ENCODE data around the gene MMS19. TPM values are rescaled to one million over a fixed set of nuclear protein-coding genes. Genes with fewer than 3 reads are reported as not detected.

MMS19 gene
- total RNA-seq, 1 donor from 2014 or later, result 70.7 TPM

DNA sequence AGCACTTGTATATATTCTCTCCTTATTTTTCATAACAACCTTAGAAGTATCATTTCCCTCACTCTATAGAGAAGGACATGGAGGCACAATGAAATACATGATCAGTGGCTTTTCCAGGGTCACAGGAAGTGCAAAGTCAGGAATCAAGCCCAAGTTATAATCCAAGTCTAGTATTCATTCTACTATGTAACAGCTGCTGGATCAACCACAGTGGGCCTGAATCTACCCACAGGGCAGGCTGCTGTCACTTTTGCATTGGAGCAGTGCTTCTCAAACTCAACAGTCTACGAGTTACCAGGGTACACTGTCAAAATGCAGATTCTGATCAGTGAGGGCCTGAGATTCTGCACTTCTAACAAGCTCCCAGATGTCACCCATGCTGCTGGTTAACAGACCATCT is 34.0 kb downstream of the MMS19 start:
- Histone ChIP-seq H3K4me3 (no peak overlapping the region), H3K27me3 (no peaks in the 10 kb centered on the region), H3K36me3 (peaks cover 99% of the 10 kb centered on the region), H3K9me3 (no peaks in the 10 kb centered on the region), H3K27ac (peak overlapping the region; percentile 38), H3K4me1 (peaks cover 6% of the 10 kb centered on the region)
- TF ChIP-seq, protein P1, sequence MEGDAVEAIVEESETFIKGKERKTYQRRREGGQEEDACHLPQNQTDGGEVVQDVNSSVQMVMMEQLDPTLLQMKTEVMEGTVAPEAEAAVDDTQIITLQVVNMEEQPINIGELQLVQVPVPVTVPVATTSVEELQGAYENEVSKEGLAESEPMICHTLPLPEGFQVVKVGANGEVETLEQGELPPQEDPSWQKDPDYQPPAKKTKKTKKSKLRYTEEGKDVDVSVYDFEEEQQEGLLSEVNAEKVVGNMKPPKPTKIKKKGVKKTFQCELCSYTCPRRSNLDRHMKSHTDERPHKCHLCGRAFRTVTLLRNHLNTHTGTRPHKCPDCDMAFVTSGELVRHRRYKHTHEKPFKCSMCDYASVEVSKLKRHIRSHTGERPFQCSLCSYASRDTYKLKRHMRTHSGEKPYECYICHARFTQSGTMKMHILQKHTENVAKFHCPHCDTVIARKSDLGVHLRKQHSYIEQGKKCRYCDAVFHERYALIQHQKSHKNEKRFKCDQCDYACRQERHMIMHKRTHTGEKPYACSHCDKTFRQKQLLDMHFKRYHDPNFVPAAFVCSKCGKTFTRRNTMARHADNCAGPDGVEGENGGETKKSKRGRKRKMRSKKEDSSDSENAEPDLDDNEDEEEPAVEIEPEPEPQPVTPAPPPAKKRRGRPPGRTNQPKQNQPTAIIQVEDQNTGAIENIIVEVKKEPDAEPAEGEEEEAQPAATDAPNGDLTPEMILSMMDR (IDR thresholded peaks at IDR 0.05), result no peak
- intact Hi-C loops (cut with DNase I), result loop anchor here (5.0 kb wide), 1 partner anchor 88 kb away; no protein-coding TSS in a partner anchor
- DNase-seq, result no peak
- ATAC-seq, result no peak

DNA sequence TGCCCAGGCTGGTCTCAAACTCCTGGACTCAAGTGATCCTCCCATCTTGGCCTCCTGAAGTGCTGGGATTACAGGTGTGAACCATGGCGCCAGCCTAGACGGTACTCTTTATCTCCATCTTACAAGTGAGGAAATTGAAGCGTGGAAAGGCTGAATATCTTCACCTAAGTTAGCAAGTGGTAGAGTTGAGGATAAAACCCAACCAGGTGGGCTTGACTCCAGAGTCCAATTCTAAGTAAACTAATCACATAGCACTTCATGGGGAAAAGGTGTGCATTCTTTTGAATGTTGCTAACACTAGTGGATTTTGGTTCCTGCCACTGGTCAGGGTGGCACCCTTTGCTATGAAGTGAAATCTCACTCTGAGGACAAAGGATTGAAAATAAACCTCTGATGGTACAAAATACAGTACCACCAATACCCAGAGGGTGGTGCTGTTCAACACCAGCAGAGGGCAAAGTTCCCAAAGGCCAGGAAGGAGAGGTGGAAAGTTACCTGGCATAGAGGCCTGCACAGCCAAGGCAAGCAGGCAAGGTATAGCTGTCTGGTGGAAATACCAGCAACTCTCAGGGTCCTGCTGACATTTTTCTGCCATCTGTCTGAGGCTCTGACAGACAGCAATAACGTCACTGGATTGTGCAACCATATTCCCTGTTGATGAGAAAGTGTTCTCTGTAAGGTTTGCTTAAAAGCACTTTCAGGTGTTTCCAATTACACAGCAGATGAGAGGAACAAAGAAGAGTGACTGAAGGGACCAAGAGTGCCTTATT is 34.7 kb downstream of the MMS19 start:
- Histone ChIP-seq H3K36me3 (peaks cover 99% of the 10 kb centered on the region), H3K27ac (peak overlapping the region; percentile 38), H3K27me3 (no peaks in the 10 kb centered on the region), H3K4me1 (peaks cover 6% of the 10 kb centered on the region), H3K4me3 (no peak overlapping the region), H3K9me3 (no peaks in the 10 kb centered on the region)
- peak; percentile 90 for ATAC-seq
- intact Hi-C loops (cut with DNase I), result loop anchor here (5.0 kb wide), 1 partner anchor 89 kb away; no protein-coding TSS in a partner anchor
- TF ChIP-seq, protein P1 (IDR thresholded peaks at IDR 0.05), result peak; percentile 80
- DNase-seq, result no peak

DNA sequence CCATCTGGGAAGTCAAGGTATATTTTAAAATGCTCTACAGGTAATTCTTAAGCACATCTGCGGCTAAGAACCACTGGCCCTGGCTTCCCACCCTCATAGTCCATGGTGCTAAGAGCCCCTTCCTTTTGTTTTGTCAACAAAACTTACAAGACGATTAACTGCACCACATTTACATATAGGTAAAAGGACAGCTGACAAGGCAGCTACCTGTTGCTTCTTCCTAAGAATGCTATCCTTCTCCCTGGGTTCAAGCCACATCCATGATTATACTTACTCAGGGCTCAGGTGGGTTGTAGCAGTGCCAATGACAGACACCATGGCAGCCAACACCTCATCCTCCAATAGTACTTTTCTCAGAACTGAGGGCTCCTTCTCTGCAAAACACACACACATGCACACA is 35.9 kb downstream of the MMS19 start:
- H3K27me3 ChIP-seq, result no peaks in the 10 kb centered on the region
- ATAC-seq (no peak), DNase-seq (no peak)
- intact Hi-C loops (cut with DNase I), result loop anchor here (5.0 kb wide), 1 partner anchor 90 kb away; no protein-coding TSS in a partner anchor
- TF ChIP-seq, protein P1 (IDR thresholded peaks at IDR 0.05), result no peak
- H3K27ac ChIP-seq, result no peak overlapping the region
- H3K36me3 ChIP-seq, result peaks cover 99% of the 10 kb centered on the region
- H3K9me3 ChIP-seq, result no peaks in the 10 kb centered on the region
- H3K4me1 ChIP-seq, result peaks cover 6% of the 10 kb centered on the region
- H3K4me3 ChIP-seq, result no peak overlapping the region

DNA sequence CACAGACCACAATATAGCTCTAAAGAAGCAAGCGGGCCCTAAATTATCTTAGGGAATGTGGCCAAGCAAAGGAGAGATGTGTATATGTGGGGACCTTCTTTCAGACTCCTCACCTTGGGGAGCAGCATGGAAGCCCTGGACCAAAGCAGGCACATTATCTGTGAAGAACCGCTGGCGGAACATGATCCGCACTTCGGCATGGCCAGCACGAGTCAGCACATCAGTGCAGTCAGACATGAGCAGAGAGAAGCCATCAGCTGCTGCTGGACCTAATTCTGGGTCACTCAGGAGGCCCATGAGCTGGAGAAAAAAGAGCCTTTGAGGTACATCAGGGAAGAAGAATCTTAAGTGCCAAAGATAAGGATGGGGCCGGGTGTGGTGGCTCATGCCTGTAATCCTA is 38.3 kb downstream of the MMS19 start:
- H3K27me3 ChIP-seq, result no peaks in the 10 kb centered on the region
- H3K27ac ChIP-seq, result no peak overlapping the region
- H3K4me3 ChIP-seq, result no peak overlapping the region
- H3K36me3 ChIP-seq, result peaks cover 98% of the 10 kb centered on the region
- ATAC-seq (no peak), DNase-seq (no peak)
- H3K9me3 ChIP-seq, result no peaks in the 10 kb centered on the region
- TF ChIP-seq, protein P1 (IDR thresholded peaks at IDR 0.05), result no peak
- intact Hi-C loops (cut with DNase I), result loop anchor here (5.0 kb wide), 1 partner anchor 92 kb away; no protein-coding TSS in a partner anchor
- H3K4me1 ChIP-seq, result peaks cover 11% of the 10 kb centered on the region

DNA sequence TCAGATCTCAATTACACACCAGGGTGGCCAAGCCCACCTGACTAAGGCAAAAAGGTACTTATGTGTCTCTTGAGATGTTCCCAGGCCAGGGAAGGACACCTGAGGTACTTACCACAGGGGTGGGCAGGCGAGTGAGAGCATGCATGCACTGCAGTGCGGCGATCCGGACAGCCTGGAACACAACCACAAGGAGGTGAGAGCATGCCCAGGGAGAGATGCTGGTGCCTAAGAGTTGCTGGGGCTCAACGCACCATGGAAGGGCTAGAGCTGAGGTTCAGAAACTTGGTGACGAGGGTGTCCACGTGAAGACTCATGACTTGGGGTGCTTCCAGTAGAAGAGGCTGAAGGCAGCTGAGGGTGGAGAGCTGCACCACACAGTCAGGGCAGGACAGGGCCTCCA is 39.1 kb downstream of the MMS19 start:
- H3K4me1 ChIP-seq, result peaks cover 13% of the 10 kb centered on the region
- TF ChIP-seq, protein P1 (IDR thresholded peaks at IDR 0.05), result no peak
- intact Hi-C loops (cut with DNase I), result no loop called here
- no peaks in the 10 kb centered on the region for H3K27me3 ChIP-seq
- H3K9me3 ChIP-seq, result no peaks in the 10 kb centered on the region
- no peak for ATAC-seq
- H3K4me3 ChIP-seq, result no peak overlapping the region
- no peak overlapping the region for H3K27ac ChIP-seq
- peaks cover 91% of the 10 kb centered on the region for H3K36me3 ChIP-seq
- no peak for DNase-seq

Measured in upper lobe of right lung (tissue), 1 donor.